ENCODE measurements around the gene CDC42EP4. TPM values are rescaled to one million over a fixed set of nuclear protein-coding genes. Genes with fewer than 3 reads are reported as not detected.
A peak's percentile ranks its signal among the peaks of the same experiment; 100 is the strongest.

Gene CDC42EP4
- total and polyA plus RNA-seq, 9 of the 15 experiments (the other 6 are each of a cell fraction or from before 2014, with no cell fraction given), result 0.65 to 20.8 (median 12.3) TPM

DNA sequence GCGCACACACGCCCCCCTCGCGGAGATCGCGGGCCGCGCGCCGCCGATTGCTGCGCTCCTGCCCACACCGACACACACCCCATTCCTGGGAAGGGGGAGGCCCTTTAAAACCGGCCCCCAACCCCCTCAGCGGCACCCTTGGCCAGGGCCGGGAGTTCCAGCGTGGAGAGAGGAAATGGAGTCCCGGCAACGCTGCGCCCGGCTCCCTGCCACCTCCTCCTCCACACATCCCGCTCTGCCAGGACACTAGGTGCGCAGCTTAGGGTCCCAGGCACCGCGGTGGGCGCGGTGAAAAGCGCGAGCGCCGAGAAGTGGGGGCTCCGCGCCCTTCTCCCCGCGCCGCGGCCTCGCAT is 397 bp downstream of the CDC42EP4 start (continued):
- TF ChIP-seq, protein P1, sequence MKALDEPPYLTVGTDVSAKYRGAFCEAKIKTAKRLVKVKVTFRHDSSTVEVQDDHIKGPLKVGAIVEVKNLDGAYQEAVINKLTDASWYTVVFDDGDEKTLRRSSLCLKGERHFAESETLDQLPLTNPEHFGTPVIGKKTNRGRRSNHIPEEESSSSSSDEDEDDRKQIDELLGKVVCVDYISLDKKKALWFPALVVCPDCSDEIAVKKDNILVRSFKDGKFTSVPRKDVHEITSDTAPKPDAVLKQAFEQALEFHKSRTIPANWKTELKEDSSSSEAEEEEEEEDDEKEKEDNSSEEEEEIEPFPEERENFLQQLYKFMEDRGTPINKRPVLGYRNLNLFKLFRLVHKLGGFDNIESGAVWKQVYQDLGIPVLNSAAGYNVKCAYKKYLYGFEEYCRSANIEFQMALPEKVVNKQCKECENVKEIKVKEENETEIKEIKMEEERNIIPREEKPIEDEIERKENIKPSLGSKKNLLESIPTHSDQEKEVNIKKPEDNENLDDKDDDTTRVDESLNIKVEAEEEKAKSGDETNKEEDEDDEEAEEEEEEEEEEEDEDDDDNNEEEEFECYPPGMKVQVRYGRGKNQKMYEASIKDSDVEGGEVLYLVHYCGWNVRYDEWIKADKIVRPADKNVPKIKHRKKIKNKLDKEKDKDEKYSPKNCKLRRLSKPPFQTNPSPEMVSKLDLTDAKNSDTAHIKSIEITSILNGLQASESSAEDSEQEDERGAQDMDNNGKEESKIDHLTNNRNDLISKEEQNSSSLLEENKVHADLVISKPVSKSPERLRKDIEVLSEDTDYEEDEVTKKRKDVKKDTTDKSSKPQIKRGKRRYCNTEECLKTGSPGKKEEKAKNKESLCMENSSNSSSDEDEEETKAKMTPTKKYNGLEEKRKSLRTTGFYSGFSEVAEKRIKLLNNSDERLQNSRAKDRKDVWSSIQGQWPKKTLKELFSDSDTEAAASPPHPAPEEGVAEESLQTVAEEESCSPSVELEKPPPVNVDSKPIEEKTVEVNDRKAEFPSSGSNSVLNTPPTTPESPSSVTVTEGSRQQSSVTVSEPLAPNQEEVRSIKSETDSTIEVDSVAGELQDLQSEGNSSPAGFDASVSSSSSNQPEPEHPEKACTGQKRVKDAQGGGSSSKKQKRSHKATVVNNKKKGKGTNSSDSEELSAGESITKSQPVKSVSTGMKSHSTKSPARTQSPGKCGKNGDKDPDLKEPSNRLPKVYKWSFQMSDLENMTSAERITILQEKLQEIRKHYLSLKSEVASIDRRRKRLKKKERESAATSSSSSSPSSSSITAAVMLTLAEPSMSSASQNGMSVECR (CRISPR knock-in tag; IDR thresholded peaks at IDR 0.05), result peak; percentile 71
- TF ChIP-seq ZNF785 (CRISPR knock-in tag; IDR thresholded peaks at IDR 0.05), result no peak
- TF ChIP-seq NR2C2 (CRISPR knock-in tag; IDR thresholded peaks at IDR 0.05), result 0 out of 2 replicates have a peak, but pooled peaks have one; percentile 23
- no peak for TF ChIP-seq NR2C2 (tag; IDR thresholded peaks at IDR 0.05)
- no peak for TF ChIP-seq HMG20B (CRISPR knock-in tag; IDR thresholded peaks at IDR 0.05)
- TF ChIP-seq ZNF584 (CRISPR knock-in tag; IDR thresholded peaks at IDR 0.05; ENCODE audit: low read depth), result no peak
- TF ChIP-seq, protein P2, sequence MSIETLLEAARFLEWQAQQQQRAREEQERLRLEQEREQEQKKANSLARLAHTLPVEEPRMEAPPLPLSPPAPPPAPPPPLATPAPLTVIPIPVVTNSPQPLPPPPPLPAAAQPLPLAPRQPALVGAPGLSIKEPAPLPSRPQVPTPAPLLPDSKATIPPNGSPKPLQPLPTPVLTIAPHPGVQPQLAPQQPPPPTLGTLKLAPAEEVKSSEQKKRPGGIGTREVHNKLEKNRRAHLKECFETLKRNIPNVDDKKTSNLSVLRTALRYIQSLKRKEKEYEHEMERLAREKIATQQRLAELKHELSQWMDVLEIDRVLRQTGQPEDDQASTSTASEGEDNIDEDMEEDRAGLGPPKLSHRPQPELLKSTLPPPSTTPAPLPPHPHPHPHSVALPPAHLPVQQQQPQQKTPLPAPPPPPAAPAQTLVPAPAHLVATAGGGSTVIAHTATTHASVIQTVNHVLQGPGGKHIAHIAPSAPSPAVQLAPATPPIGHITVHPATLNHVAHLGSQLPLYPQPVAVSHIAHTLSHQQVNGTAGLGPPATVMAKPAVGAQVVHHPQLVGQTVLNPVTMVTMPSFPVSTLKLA (conservative IDR thresholded peaks at IDR 0.05), result no peak
- no peak for TF ChIP-seq HNRNPL (IDR thresholded peaks at IDR 0.05; ENCODE audit: low read depth, low read length)
- no peak for TF ChIP-seq HNRNPH1 (optimal IDR thresholded peaks at IDR 0.05; ENCODE audit: low read depth, low read length)
- TF ChIP-seq ZNF143 (CRISPR knock-in tag; IDR thresholded peaks at IDR 0.05), result no peak
- TF ChIP-seq BRD9 (IDR thresholded peaks at IDR 0.05; ENCODE audit: low read depth, partially characterized antibody), result peak; percentile 8
- no peak for TF ChIP-seq ZNF586 (CRISPR knock-in tag; conservative IDR thresholded peaks at IDR 0.05)
- TF ChIP-seq FOXJ2 (tag; IDR thresholded peaks at IDR 0.05), result no peak
- TF ChIP-seq MYC (IDR thresholded peaks at IDR 0.05; ENCODE audit: low read depth, low read length), result no peak
- no peak; the same call in 1 of the 2 replicates for TF ChIP-seq MYC (CRISPR knock-in tag; IDR thresholded peaks at IDR 0.05; ENCODE audit: borderline replicate concordance, low read depth)
- TF ChIP-seq SIN3B (IDR thresholded peaks at IDR 0.05; ENCODE audit: low read depth), result no peak
- TF ChIP-seq, protein P3, sequence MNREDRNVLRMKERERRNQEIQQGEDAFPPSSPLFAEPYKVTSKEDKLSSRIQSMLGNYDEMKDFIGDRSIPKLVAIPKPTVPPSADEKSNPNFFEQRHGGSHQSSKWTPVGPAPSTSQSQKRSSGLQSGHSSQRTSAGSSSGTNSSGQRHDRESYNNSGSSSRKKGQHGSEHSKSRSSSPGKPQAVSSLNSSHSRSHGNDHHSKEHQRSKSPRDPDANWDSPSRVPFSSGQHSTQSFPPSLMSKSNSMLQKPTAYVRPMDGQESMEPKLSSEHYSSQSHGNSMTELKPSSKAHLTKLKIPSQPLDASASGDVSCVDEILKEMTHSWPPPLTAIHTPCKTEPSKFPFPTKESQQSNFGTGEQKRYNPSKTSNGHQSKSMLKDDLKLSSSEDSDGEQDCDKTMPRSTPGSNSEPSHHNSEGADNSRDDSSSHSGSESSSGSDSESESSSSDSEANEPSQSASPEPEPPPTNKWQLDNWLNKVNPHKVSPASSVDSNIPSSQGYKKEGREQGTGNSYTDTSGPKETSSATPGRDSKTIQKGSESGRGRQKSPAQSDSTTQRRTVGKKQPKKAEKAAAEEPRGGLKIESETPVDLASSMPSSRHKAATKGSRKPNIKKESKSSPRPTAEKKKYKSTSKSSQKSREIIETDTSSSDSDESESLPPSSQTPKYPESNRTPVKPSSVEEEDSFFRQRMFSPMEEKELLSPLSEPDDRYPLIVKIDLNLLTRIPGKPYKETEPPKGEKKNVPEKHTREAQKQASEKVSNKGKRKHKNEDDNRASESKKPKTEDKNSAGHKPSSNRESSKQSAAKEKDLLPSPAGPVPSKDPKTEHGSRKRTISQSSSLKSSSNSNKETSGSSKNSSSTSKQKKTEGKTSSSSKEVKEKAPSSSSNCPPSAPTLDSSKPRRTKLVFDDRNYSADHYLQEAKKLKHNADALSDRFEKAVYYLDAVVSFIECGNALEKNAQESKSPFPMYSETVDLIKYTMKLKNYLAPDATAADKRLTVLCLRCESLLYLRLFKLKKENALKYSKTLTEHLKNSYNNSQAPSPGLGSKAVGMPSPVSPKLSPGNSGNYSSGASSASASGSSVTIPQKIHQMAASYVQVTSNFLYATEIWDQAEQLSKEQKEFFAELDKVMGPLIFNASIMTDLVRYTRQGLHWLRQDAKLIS (CRISPR knock-in tag; IDR thresholded peaks at IDR 0.05), result no peak
- TF ChIP-seq ZNF583 (CRISPR knock-in tag; IDR thresholded peaks at IDR 0.05), result no peak
